Caco-2 (cell line): Measurements from ENCODE around the gene IGSF21. TPM values are rescaled to one million over a fixed set of nuclear protein-coding genes. Genes with fewer than 3 reads are reported as not detected.

ENCODE experiments used
- BruUV-seq: library from RNA; stranded (reverse); fragments of 400-500 nt; replicated peaks from 2 replicates; lab custom pipeline; 2021; lab: Mats Ljungman, UMichigan
- CTCF ChIA-PET: fragments of 300-600 bp; sonication (Branson Sonifier 250); formaldehyde crosslinking; loops from one replicate; lab custom pipeline; 2022; ENCODE audit warnings: antibody characterized with exemption; lab: Charles Lee
- POLR2A ChIA-PET: fragments of 300-600 bp; sonication (Branson Sonifier 250); formaldehyde crosslinking; loops from one replicate; lab custom pipeline; 2022; ENCODE audit warnings: antibody characterized with exemption; lab: Charles Lee
- DNase-seq, 2 experiments: peaks; one replicate each; pipeline versions ENCODE4 v3.0.0 to v3.0.0-alpha.2; 2020 to 2022
- H3K27me3 ChIP-seq: replicated peaks from 2 replicates; pipeline ENCODE4 v1.6.0; 2011; ENCODE audit warnings: low read length; ENCODE audit not compliant: control insufficient read depth, insufficient read depth
- H3K36me3 ChIP-seq: 2 replicates; pipeline ENCODE4 v1.5.1; 2011; ENCODE audit warnings: low read length; ENCODE audit not compliant: control insufficient read depth, insufficient read depth
- H3K4me1 ChIP-seq: fragments of 250-450 bp; sonication (Bioruptor Pico); 2 replicates; pipeline ENCODE4 v1.5.1; 2020; ENCODE audit warnings: mild to moderate bottlenecking
- H3K4me3 ChIP-seq: 2 replicates; pipeline ENCODE4 v1.5.1; 2011; ENCODE audit warnings: low read depth, mild to moderate bottlenecking, control low read depth, low read length
- H3K9me3 ChIP-seq: fragments of 250-450 bp; sonication (Bioruptor Pico); 2 replicates; pipeline ENCODE4 v1.5.1; 2020; ENCODE audit warnings: mild to moderate bottlenecking, moderate library complexity
- H3K27ac Mint-ChIP-seq: one replicate; pipeline ENCODE4 v1.8.0; 2022; ENCODE audit warnings: mixed read lengths; ENCODE audit not compliant: unreplicated experiment
- H3K27me3 Mint-ChIP-seq: one replicate; pipeline ENCODE4 v1.8.0; 2022; ENCODE audit warnings: mixed read lengths; ENCODE audit not compliant: insufficient read depth, unreplicated experiment
- H3K36me3 Mint-ChIP-seq: one replicate; pipeline ENCODE4 v1.8.0; 2022; ENCODE audit warnings: mild to moderate bottlenecking, mixed read lengths; ENCODE audit not compliant: insufficient read depth, unreplicated experiment
- H3K4me1 Mint-ChIP-seq: one replicate; pipeline ENCODE4 v1.8.0; 2022; ENCODE audit warnings: low read depth, mixed read lengths; ENCODE audit not compliant: unreplicated experiment
- H3K4me3 Mint-ChIP-seq: one replicate; pipeline ENCODE4 v1.8.0; 2022; ENCODE audit warnings: mild to moderate bottlenecking, moderate library complexity, mixed read lengths; ENCODE audit not compliant: unreplicated experiment
- H3K9me3 Mint-ChIP-seq: one replicate; pipeline ENCODE4 v1.8.0; 2022; ENCODE audit warnings: mixed read lengths; ENCODE audit not compliant: unreplicated experiment
- intact Hi-C: fragments of 100-400 bp; cut with micrococcal nuclease; formaldehyde crosslinking; loops from one replicate; pipeline ENCODE4 v1.10.0; 2022; ENCODE audit not compliant: unreplicated experiment
- total RNA-seq: library from RNA; stranded (reverse); gene quantifications from 2 replicates; pipeline ENCODE4 v1.2.3, GENCODE V29; 2022
- TF ChIP-seq, protein P1 (sequence below), 2 experiments: fragments of 200-600 bp in 1 of 2; IDR thresholded peaks; 1 replicate in 1 of 2; 2 replicates in 1 of 2; pipeline versions ENCODE4 v1.5.1 to v1.8.0; 2011 to 2022; ENCODE audit warnings: antibody characterized with exemption in 1 of 2, control low read depth in 1 of 2, inconsistent platforms in 1 of 2, low read depth in 1 of 2, low read length in 1 of 2, mild to moderate bottlenecking in 1 of 2, moderate library complexity in 1 of 2; ENCODE audit not compliant: insufficient read depth in 1 of 2, severe bottlenecking in 1 of 2, unreplicated experiment in 1 of 2

The IGSF21 gene
- total RNA-seq, 1 experiment from 2014 or later = not detected

- TF ChIP-seq, protein P1, sequence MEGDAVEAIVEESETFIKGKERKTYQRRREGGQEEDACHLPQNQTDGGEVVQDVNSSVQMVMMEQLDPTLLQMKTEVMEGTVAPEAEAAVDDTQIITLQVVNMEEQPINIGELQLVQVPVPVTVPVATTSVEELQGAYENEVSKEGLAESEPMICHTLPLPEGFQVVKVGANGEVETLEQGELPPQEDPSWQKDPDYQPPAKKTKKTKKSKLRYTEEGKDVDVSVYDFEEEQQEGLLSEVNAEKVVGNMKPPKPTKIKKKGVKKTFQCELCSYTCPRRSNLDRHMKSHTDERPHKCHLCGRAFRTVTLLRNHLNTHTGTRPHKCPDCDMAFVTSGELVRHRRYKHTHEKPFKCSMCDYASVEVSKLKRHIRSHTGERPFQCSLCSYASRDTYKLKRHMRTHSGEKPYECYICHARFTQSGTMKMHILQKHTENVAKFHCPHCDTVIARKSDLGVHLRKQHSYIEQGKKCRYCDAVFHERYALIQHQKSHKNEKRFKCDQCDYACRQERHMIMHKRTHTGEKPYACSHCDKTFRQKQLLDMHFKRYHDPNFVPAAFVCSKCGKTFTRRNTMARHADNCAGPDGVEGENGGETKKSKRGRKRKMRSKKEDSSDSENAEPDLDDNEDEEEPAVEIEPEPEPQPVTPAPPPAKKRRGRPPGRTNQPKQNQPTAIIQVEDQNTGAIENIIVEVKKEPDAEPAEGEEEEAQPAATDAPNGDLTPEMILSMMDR (IDR thresholded peaks at IDR 0.05; ENCODE audit: insufficient read depth in 1 of 2, low read depth in 1 of 2, low read length in 1 of 2, severe bottlenecking in 1 of 2, unreplicated experiment in 1 of 2) = no peak
- Mint-ChIP-seq H3K36me3 (no peaks in the 10 kb centered on the region), H3K27me3 (peaks cover 13% of the 10 kb centered on the region), H3K4me1 (no peaks in the 10 kb centered on the region), H3K27ac (no peak overlapping the region), H3K4me3 (no peak overlapping the region), H3K9me3 (peaks cover 10% of the 10 kb centered on the region)
- Histone ChIP-seq H3K4me3 (no peak overlapping the region), H3K4me1 (no peaks in the 10 kb centered on the region), H3K36me3 (no peaks in the 10 kb centered on the region), H3K9me3 (no peaks in the 10 kb centered on the region), H3K27me3 (no peaks in the 10 kb centered on the region)
- no peak for DNase-seq
- no TSS peak for BruUV-seq
- intact Hi-C loops = no loop called here
- POLR2A ChIA-PET = no interaction called here
- CTCF ChIA-PET = no interaction called here
Observed at GRCh38 chr1:18373151-18373550, 265.6 kb downstream of the IGSF21 start.

- CTCF ChIA-PET = no interaction called here
- no peaks in the 10 kb centered on the region for H3K36me3 ChIP-seq
- Mint-ChIP-seq H3K27me3 (peaks cover 13% of the 10 kb centered on the region), H3K36me3 (no peaks in the 10 kb centered on the region), H3K4me3 (no peak overlapping the region), H3K4me1 (no peaks in the 10 kb centered on the region), H3K27ac (no peak overlapping the region), H3K9me3 (peaks cover 10% of the 10 kb centered on the region)
- H3K4me1 ChIP-seq = no peaks in the 10 kb centered on the region
- H3K4me3 ChIP-seq = no peak overlapping the region
- intact Hi-C loops = no loop called here
- peak in 1 of 2 experiments; percentile 19 for DNase-seq
- BruUV-seq = no TSS peak
- TF ChIP-seq, protein P1 (IDR thresholded peaks at IDR 0.05; ENCODE audit: insufficient read depth in 1 of 2, low read depth in 1 of 2, low read length in 1 of 2, severe bottlenecking in 1 of 2, unreplicated experiment in 1 of 2) = peak; percentile 12 to 24
- POLR2A ChIA-PET = no interaction called here
- H3K27me3 ChIP-seq = no peaks in the 10 kb centered on the region
- no peaks in the 10 kb centered on the region for H3K9me3 ChIP-seq
Observed at GRCh38 chr1:18373882-18374493, 266.4 kb downstream of the IGSF21 start.

DNA sequence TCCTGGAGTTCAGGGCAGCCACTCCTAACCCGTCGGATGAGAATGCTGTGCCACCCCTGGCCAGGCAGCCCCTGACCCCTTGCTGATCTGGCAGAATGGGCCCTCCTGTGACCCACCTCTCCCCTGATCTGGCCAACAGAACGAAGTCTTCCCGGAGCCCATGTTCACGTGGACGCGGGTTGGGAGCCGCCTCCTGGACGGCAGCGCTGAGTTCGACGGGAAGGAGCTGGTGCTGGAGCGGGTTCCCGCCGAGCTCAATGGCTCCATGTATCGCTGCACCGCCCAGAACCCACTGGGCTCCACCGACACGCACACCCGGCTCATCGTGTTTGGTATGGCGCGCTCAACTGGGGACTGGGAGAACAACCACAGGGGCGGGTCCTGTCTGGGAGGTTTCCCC, 269.1 kb downstream of the IGSF21 start:
- Histone ChIP-seq H3K4me1 (no peaks in the 10 kb centered on the region), H3K27me3 (no peaks in the 10 kb centered on the region), H3K9me3 (no peaks in the 10 kb centered on the region), H3K36me3 (no peaks in the 10 kb centered on the region), H3K4me3 (no peak overlapping the region)
- intact Hi-C loops = no loop called here
- Mint-ChIP-seq H3K36me3 (no peaks in the 10 kb centered on the region), H3K27ac (no peak overlapping the region), H3K27me3 (peaks cover 14% of the 10 kb centered on the region), H3K4me1 (no peaks in the 10 kb centered on the region), H3K9me3 (peaks cover 19% of the 10 kb centered on the region), H3K4me3 (no peak overlapping the region)
- no TSS peak for BruUV-seq
- ChIA-PET POLR2A (no interaction called here), CTCF (no interaction called here)
- TF ChIP-seq, protein P1 (IDR thresholded peaks at IDR 0.05; ENCODE audit: insufficient read depth in 1 of 2, low read depth in 1 of 2, low read length in 1 of 2, severe bottlenecking in 1 of 2, unreplicated experiment in 1 of 2) = no peak
- DNase-seq = no peak
